Epithelial cell of prostate (primary cell): ENCODE measurements around the gene SMARCAL1.

ENCODE experiments used
- DNase-seq: peaks from one replicate; pipeline ENCODE4 v3.0.0-alpha.2; 2011; ENCODE audit warnings: low read depth, low spot score
- H3K27ac ChIP-seq: fragments of 450-650 bp; 2 replicates; pipeline ENCODE4 v1.5.1; 2017; ENCODE audit warnings: mild to moderate bottlenecking

The SMARCAL1 gene

DNA sequence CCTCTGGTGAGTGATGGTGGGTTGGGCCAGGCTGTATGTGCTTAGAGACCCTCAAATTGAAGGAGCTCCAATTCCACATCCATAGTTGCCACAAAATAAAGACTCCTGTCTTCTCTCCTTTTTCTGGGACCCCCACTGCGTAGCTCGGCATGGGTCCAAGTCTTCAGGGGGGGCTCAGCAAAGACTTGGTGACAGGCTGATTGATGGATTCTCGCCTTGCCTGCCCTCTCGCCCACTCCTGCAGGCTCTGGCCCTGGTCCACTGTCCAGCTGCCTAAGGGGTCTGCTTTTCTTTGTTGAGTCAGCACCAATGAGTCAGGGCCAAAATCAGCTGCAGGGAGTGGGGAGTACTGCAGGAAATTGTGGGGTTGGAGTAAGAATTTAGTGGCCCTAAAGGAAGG, 107.8 kb downstream of the SMARCAL1 start:
- no peak for DNase-seq
- H3K27ac ChIP-seq = no peak overlapping the region

DNA sequence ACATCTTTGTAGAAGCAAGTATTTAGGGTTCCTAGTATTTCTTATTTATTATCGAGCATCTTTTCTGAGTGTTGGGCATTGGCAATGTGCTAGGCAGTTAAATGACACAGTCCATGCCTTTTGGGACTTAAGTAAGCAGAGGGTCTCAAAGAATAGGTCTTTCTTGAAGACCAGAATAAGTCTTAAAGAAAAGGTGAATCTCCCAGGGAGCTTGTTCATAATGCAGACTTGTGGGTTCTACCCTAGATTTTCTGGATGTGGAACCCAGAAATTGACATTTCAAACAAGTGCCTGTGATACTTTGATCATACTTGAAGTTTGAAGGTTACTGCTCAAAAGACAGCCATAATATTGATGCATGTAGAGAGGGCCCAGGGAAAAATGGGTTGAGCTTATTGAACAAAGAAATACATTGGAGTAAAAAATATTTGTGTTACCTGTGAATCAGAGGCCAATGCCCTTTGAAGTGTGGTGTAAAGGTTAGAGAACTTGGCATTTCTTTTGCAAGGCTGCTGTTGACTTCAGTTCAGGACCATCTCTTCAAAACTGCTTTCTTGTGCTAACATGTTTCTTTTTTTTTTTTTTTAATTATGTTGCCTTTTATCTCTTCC, 110.7 kb downstream of the SMARCAL1 start:
- no peak for DNase-seq
- no peak overlapping the region for H3K27ac ChIP-seq

DNA sequence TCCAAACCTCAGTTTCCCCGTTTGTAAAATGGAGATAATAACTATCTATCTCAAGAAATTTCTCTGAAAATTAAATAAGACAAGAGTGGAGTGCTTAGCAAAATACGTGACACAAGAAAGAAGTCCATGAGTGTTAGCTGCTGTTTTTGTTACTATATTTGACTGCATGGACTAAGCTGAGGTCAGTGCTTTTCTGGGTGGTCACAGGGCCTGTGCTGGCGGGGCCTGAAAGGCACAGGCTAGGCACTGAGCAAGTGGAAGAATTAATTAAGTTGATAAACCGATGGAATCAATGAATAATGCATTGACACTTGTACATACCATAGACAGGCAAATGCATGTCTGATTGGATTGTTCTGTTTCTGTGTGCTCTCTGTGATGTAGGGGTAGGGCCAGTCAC, 113.7 kb downstream of the SMARCAL1 start:
- no peak for DNase-seq
- H3K27ac ChIP-seq = no peak overlapping the region

DNA sequence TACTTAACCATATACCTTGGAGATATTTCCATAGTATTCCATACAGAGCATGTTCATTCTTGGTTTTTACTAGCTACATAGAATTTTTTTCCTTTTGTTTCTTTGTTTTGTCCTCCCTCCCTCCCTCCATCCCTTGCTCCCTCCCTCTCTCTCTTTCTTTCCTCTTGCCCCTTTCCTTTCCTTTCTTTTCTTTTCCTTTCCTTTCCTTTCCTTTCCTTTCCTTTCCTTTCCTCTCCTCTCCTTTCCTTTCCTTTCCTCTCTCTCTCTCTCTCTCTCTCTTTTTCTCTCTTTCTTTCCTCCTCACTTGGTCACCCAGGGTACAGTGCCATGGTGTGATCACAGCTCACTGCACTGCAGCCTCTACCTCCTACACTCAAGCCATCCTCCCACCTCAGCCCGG, 114.7 kb downstream of the SMARCAL1 start:
- DNase-seq = no peak
- no peak overlapping the region for H3K27ac ChIP-seq

DNA sequence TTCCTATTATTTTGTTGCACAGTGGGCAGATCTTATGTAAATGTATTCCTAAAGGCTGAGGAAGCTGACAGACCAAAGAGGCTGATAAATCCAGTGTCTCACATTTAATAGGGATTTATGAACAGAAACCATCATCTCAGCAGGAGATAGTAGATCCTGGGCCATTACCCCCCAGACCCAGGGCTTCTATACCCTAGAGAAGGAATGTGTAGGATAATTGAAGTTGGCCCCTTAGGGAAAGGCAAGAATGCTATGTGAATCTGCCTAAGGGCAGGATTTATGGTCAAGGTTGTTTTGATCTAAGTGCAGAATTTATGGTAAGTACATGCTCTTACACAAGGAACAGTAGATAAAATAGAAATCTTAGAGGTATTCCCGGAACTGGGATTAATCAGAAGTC, 115.3 kb downstream of the SMARCAL1 start:
- no peak overlapping the region for H3K27ac ChIP-seq
- DNase-seq = no peak

DNA sequence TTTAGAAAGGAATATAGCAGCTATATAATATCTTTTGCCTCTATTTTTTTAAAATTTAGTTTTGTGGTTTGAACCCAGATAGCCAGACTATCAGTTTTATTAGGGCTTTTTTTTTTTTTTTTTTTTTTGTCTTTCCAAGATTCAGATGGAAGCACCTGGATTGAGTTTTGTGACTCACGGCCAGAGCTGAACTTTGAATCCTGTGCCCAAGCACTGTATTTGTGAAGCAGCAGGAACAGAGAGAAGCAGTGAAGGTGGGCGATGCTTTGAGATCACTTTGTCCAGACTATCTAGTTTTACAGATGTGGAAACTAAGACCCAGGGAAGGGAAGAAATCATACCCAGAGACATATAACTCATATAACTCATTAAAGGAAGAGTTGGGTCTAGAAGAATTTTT, 120.3 kb downstream of the SMARCAL1 start:
- no peak for DNase-seq

More for the DNA sequence above, 120.3 kb downstream of the SMARCAL1 start:
- peak overlapping the region; percentile 81 for H3K27ac ChIP-seq
